H1 (cell line): ENCODE measurements around the gene CENATAC. TPM values are rescaled to one million over a fixed set of nuclear protein-coding genes. Genes with fewer than 3 reads are reported as not detected.

Experiments used
- CTCF ChIA-PET: fragments of 300-600 bp; sonication (Branson Sonifier 250); formaldehyde crosslinking; loops from one replicate; lab custom pipeline; 2021; ENCODE audit not compliant: partially characterized antibody; lab: Charles Lee
- POLR2A ChIA-PET: fragments of 300-600 bp; sonication (Branson Sonifier 250); formaldehyde crosslinking; loops from one replicate; lab custom pipeline; 2021; ENCODE audit warnings: inconsistent platforms; ENCODE audit not compliant: partially characterized antibody; lab: Charles Lee
- DNase-seq, 2 experiments: peaks; one replicate each; pipeline versions ENCODE4 v3.0.0 to v3.0.0-alpha.2; 2010 to 2022; ENCODE audit warnings: low spot score in 2 of 2, low read depth in 1 of 2, mixed read lengths in 1 of 2
- FAIRE-seq: peaks from 2 replicates; lab custom pipeline; 2011; peaks lifted over from hg19 to GRCh38; lab: Jason Lieb, UNC
- H2AFZ ChIP-seq: 2 replicates; pipeline ENCODE4 v1.8.1; 2012; ENCODE audit warnings: low read length, inconsistent platforms
- H2AK5ac ChIP-seq: 2 replicates; pipeline ENCODE4 v1.6.1; 2013; ENCODE audit warnings: low read depth, low read length
- H2BK120ac ChIP-seq: replicated peaks from 2 replicates; pipeline ENCODE3; 2013; ENCODE audit warnings: low read depth, low read length, inconsistent platforms
- H2BK12ac ChIP-seq: 2 replicates; pipeline ENCODE4 v1.6.1; 2013; ENCODE audit warnings: low read depth, low read length
- H2BK15ac ChIP-seq: 2 replicates; pipeline ENCODE4 v1.6.1; 2013; ENCODE audit warnings: low read length
- H2BK20ac ChIP-seq: 2 replicates; pipeline ENCODE4 v1.6.1; 2013; ENCODE audit warnings: low read length
- H2BK5ac ChIP-seq: 2 replicates; pipeline ENCODE4 v1.6.1; 2013; ENCODE audit warnings: low read depth, low read length
- H3K14ac ChIP-seq: 2 replicates; pipeline ENCODE4 v1.6.1; 2013; ENCODE audit warnings: inconsistent platforms; ENCODE audit not compliant: insufficient read length
- H3K18ac ChIP-seq: 2 replicates; pipeline ENCODE4 v1.6.1; 2013; ENCODE audit warnings: low read length; ENCODE audit errors: extremely low read depth
- H3K23ac ChIP-seq: 2 replicates; pipeline ENCODE4 v1.6.1; 2013; ENCODE audit warnings: inconsistent platforms; ENCODE audit not compliant: insufficient read length
- H3K23me2 ChIP-seq: 2 replicates; pipeline ENCODE4 v1.6.1; 2013; ENCODE audit warnings: low read depth, low read length
- H3K27ac ChIP-seq: 2 replicates; pipeline ENCODE4 v1.6.1; 2011; ENCODE audit warnings: low read depth, low read length, inconsistent platforms
- H3K27me3 ChIP-seq, 4 experiments: replicated peaks in 1 of 4; 1 replicate in 1 of 4; 2 replicates in 3 of 4; pipeline versions ENCODE4 v1.6.1 to v1.8.1; 2011 to 2013; ENCODE audit warnings: low read length in 3 of 4, mild to moderate bottlenecking in 3 of 4, inconsistent platforms in 2 of 4, mixed read lengths in 2 of 4, moderate library complexity in 1 of 4; ENCODE audit not compliant: control insufficient read depth in 3 of 4, insufficient read depth in 3 of 4; ENCODE audit errors: extremely low read depth in 1 of 4
- H3K36me3 ChIP-seq, 4 experiments: 2 replicates each; pipeline versions ENCODE4 v1.6.1 to v1.8.1; 2011 to 2013; ENCODE audit warnings: mild to moderate bottlenecking in 4 of 4, low read length in 3 of 4, moderate library complexity in 2 of 4, control low read depth in 1 of 4, inconsistent platforms in 1 of 4; ENCODE audit not compliant: insufficient read depth in 4 of 4, control insufficient read depth in 2 of 4
- H3K4ac ChIP-seq: replicated peaks from 2 replicates; pipeline ENCODE3; 2013; ENCODE audit warnings: low read length, low read depth, mixed read lengths, inconsistent platforms; ENCODE audit not compliant: insufficient read length
- H3K4me1 ChIP-seq, 4 experiments: replicated peaks in 1 of 4; 1 replicate in 1 of 4; 2 replicates in 3 of 4; pipeline versions ENCODE4 v1.6.1 to v1.8.1; 2011 to 2013; ENCODE audit warnings: low read length in 3 of 4, inconsistent platforms in 2 of 4, mixed read lengths in 1 of 4; ENCODE audit not compliant: insufficient read depth in 4 of 4, control insufficient read depth in 3 of 4
- H3K4me2 ChIP-seq, 2 experiments: 2 replicates each; pipeline versions ENCODE4 v1.6.1 to v1.8.1; 2011 to 2013; ENCODE audit warnings: low read depth in 2 of 2, low read length in 2 of 2, control low read depth in 1 of 2, inconsistent platforms in 1 of 2, mild to moderate bottlenecking in 1 of 2; ENCODE audit not compliant: insufficient read depth in 1 of 2
- H3K4me3 ChIP-seq, 4 experiments: fragments of 200-600, 300-600 bp in 1 of 4; sonication (generic), shearing (Covaris generic), sonication (Bioruptor Twin) in 1 of 4; 2 replicates each; pipeline versions ENCODE4 v1.5.1 to v1.8.1; 2011 to 2016; ENCODE audit warnings: low read length in 4 of 4, low read depth in 3 of 4, control low read depth in 2 of 4, inconsistent platforms in 2 of 4, mild to moderate bottlenecking in 2 of 4, mixed read lengths in 1 of 4, moderate library complexity in 1 of 4; ENCODE audit not compliant: insufficient read depth in 2 of 4; ENCODE audit errors: extremely low read depth in 1 of 4
- H3K56ac ChIP-seq: replicated peaks from 2 replicates; pipeline ENCODE3; 2013; ENCODE audit warnings: low read depth, mild to moderate bottlenecking, mixed read lengths, low read length, inconsistent platforms; ENCODE audit not compliant: insufficient read length
- H3K79me1 ChIP-seq: 2 replicates; pipeline ENCODE4 v1.6.1; 2013; ENCODE audit warnings: low read depth, low read length, control low read depth
- H3K79me2 ChIP-seq, 2 experiments: 2 replicates each; pipeline versions ENCODE4 v1.6.1 to v1.8.1; 2012 to 2013; ENCODE audit warnings: low read length in 2 of 2, mild to moderate bottlenecking in 2 of 2, inconsistent platforms in 1 of 2; ENCODE audit not compliant: insufficient read depth in 2 of 2, control insufficient read depth in 1 of 2
- H3K9ac ChIP-seq, 4 experiments: replicated peaks in 1 of 4; 1 replicate in 1 of 4; 2 replicates in 3 of 4; pipeline versions ENCODE4 v1.6.1 to v1.8.1; 2011 to 2013; ENCODE audit warnings: low read depth in 3 of 4, low read length in 3 of 4, control low read depth in 2 of 4, mild to moderate bottlenecking in 2 of 4, moderate library complexity in 2 of 4, inconsistent platforms in 1 of 4; ENCODE audit errors: extremely low read depth in 1 of 4
- H3K9me3 ChIP-seq, 2 experiments: 2 replicates each; pipeline versions ENCODE4 v1.6.1 to v1.8.1; 2012 to 2013; ENCODE audit warnings: mild to moderate bottlenecking in 2 of 2, moderate library complexity in 2 of 2, control low read depth in 1 of 2, inconsistent platforms in 1 of 2, low read depth in 1 of 2, low read length in 1 of 2, mixed read lengths in 1 of 2; ENCODE audit not compliant: insufficient read depth in 2 of 2
- H4K20me1 ChIP-seq, 2 experiments: replicated peaks in 1 of 2; 2 replicates each; pipeline versions ENCODE3 to v1.8.1; 2011 to 2013; ENCODE audit warnings: inconsistent platforms in 2 of 2, low read length in 2 of 2, mild to moderate bottlenecking in 1 of 2; ENCODE audit not compliant: insufficient read depth in 2 of 2, control insufficient read depth in 1 of 2
- H4K5ac ChIP-seq: 2 replicates; pipeline ENCODE4 v1.6.1; 2013; ENCODE audit warnings: low read length, low read depth, mixed read lengths, inconsistent platforms; ENCODE audit not compliant: insufficient read length
- H4K8ac ChIP-seq: 2 replicates; pipeline ENCODE4 v1.8.0; 2013; ENCODE audit warnings: mild to moderate bottlenecking, moderate library complexity, low read length, inconsistent platforms; ENCODE audit not compliant: insufficient read depth; ENCODE audit errors: extremely low read depth
- H4K91ac ChIP-seq: replicated peaks from 2 replicates; pipeline ENCODE3; 2013; ENCODE audit warnings: low read length, mixed read lengths, inconsistent platforms; ENCODE audit not compliant: insufficient read length
- BRCA1 ChIP-seq: IDR thresholded peaks from 2 replicates; pipeline ENCODE4 v1.6.1; 2012; ENCODE audit warnings: low read depth, low read length, improper control_type of control experiment
- CEBPB ChIP-seq: IDR thresholded peaks from 2 replicates; pipeline ENCODE4 v1.6.1; 2012; ENCODE audit warnings: low read depth, low read length
- EZH2 ChIP-seq: fragments of 200-600 bp; sonication (generic); IDR thresholded peaks from 2 replicates; pipeline ENCODE4 v1.7.1; 2012; ENCODE audit warnings: low read depth, mild to moderate bottlenecking, moderate library complexity, low read length, inconsistent platforms; ENCODE audit not compliant: severe bottlenecking
- NRF1 ChIP-seq: IDR thresholded peaks from 2 replicates; pipeline ENCODE4 v1.6.1; 2011; ENCODE audit warnings: mild to moderate bottlenecking, low read depth, low read length, improper control_type of control experiment
- SAP30 ChIP-seq: fragments of 300-600 bp; sonication (generic); IDR thresholded peaks from 2 replicates; pipeline ENCODE4 v1.7.1; 2012; ENCODE audit warnings: low read length, moderate library complexity, mild to moderate bottlenecking, inconsistent platforms; ENCODE audit not compliant: insufficient read depth, insufficient replicate concordance
- SP1 ChIP-seq: IDR thresholded peaks from 2 replicates; pipeline ENCODE4 v1.6.1; 2011; ENCODE audit warnings: low read depth, low read length
- SRF ChIP-seq: IDR thresholded peaks from 2 replicates; pipeline ENCODE4 v1.6.1; 2011; ENCODE audit warnings: mild to moderate bottlenecking, low read depth, low read length, moderate library complexity
- WGBS, 2 experiments: shearing (Covaris generic) in 1 of 2; methylation state at CpG; one replicate each; pipeline versions ENCODE4 v1.1.6 to v1.1.7; 2013 to 2015; ENCODE audit warnings: low lambda C conversion rate in 2 of 2, mixed read lengths in 2 of 2, inconsistent platforms in 1 of 2, low coverage in 1 of 2, missing lambda C conversion rate in 1 of 2; ENCODE audit not compliant: insufficient replicate concordance in 2 of 2, insufficient coverage in 1 of 2, insufficient read length in 1 of 2; ENCODE audit errors: extremely low coverage in 1 of 2, missing lambda C conversion rate in 1 of 2; 5-methylcytosine and 5-hydroxymethylcytosine counted together
- polyA plus RNA-seq, 7 experiments: library from polyadenylated mRNA; depleted of rRNA in 3 of 7; stranded (reverse) in 5 of 7; unstranded in 2 of 7; fragments of >200 nt in 5 of 7; fragments of 200-250 nt in 2 of 7; gene quantifications; 1 replicate in 5 of 7; 2 replicates in 1 of 7; 4 replicates in 1 of 7; pipeline versions ENCODE4 v1.2.1 to v1.2.3, GENCODE V29; 2011 to 2013; ENCODE audit warnings: missing spikeins in 2 of 7, mixed read lengths in 2 of 7
- total RNA-seq: library from RNA; stranded (reverse); fragmentation: NEBNext Ultra II Directional; extraction: Animal tissue kit (Norgen Biotek cat#: 25700); gene quantifications from 2 replicates; pipeline ENCODE4 v1.2.1, GENCODE V29; 2021
- TF ChIP-seq, protein P1 (sequence below): IDR thresholded peaks from 2 replicates; pipeline ENCODE4 v1.6.1; 2012; ENCODE audit warnings: inconsistent platforms
- TF ChIP-seq, protein P2 (sequence below): IDR thresholded peaks from 2 replicates; pipeline ENCODE4 v1.6.1; 2012; ENCODE audit warnings: inconsistent platforms

CENATAC gene
- total and polyA plus RNA-seq, 2 of the 8 experiments (the other 6 are each of a cell fraction or from before 2014, with no cell fraction given) = 22.7 to 36.4 TPM

DNA sequence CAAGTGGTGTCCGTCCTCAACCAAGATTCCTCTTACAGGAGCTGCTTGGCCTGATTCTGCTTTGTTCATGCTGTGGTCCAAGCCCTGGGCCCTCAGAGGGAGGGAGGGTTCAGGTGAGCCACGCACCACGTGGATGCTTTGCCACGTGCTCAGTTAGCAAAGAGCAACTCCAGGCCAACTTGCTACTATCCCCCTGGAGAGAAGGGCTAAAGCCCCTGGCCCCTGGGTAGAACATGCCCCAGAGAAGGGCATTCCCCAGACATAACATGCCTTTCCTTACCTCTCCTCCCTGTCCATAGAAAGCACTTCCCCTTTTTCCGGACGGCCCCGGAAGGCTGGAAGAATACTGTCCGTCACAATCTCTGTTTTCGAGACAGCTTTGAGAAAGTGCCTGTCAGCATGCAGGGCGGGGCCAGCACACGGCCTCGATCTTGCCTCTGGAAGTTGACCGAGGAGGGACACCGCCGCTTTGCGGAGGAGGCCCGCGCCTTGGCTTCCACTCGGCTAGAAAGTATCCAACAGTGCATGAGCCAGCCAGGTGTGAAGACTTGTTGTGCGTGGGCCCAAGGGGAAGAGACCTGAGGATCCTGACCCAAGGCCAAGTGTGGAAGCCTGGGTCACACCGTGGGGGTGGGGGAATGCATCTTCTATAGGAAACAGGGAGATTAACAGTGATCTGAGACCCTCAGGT lies 17.6 kb upstream of the CENATAC start:
- Histone ChIP-seq H3K79me2 (no peaks in the 10 kb centered on the region), H4K91ac (no peak overlapping the region), H3K79me1 (no peaks in the 10 kb centered on the region), H3K4me2 (peak overlapping the region; percentile 35 to 37), H2BK20ac (peak overlapping the region; percentile 52), H2BK5ac (peak overlapping the region; percentile 62; the same call in 1 of the 2 replicates), H3K56ac (no peak overlapping the region), H4K8ac (no peak overlapping the region), H2BK15ac (peak overlapping the region; percentile 99), H4K5ac (no peak overlapping the region), H3K4me1 (peaks cover 0 to 18% (median 10%) of the 10 kb centered on the region in 4 experiments; a peak in 5 of 7 replicates), H3K23ac (no peak overlapping the region), H3K9ac (no peak overlapping the region), H2BK12ac (peak overlapping the region; percentile 97), H3K23me2 (no peaks in the 10 kb centered on the region; the same call in 1 of the 2 replicates), H3K14ac (no peak overlapping the region), H2AK5ac (peak overlapping the region; percentile 4; the same call in 1 of the 2 replicates), H3K27me3 (peaks cover 0 to 5% (median 0%) of the 10 kb centered on the region in 4 experiments; a peak in 1 of 7 replicates), H3K18ac (peak overlapping the region; percentile 60; the same call in 1 of the 2 replicates), H4K20me1 (no peaks in the 10 kb centered on the region), H2AFZ (peak overlapping the region; percentile 51; the same call in 1 of the 2 replicates), H3K4ac (no peak overlapping the region), H3K36me3 (no peaks in the 10 kb centered on the region), H3K4me3 (peak overlapping the region in 1 of 4 experiments; percentile 1; a peak in 1 of 8 replicates), H3K9me3 (no peaks in the 10 kb centered on the region), H3K27ac (no peak overlapping the region), H2BK120ac (no peak overlapping the region)
- no peak for FAIRE-seq
- 42% methylated on average over 21 of the region's 21 CpGs; no CpG with 5 or more reads in 1 of the 2 experiments for WGBS, 2 experiments
- POLR2A ChIA-PET = interaction anchor here (1.0 to 1.8 kb wide), 5 partner anchors 9 to 51 kb away, joined by 3 to 5 read pairs (median 3); partner anchors contain the start of gene SLC37A4
- peak in 1 of 2 experiments; percentile 59 for DNase-seq
- CTCF ChIA-PET = interaction anchor here (0.9 to 1.2 kb wide), 3 partner anchors 9 to 384 kb away, joined by 3 to 5 read pairs (median 4); no protein-coding TSS in a partner anchor
- TF ChIP-seq, protein P1, sequence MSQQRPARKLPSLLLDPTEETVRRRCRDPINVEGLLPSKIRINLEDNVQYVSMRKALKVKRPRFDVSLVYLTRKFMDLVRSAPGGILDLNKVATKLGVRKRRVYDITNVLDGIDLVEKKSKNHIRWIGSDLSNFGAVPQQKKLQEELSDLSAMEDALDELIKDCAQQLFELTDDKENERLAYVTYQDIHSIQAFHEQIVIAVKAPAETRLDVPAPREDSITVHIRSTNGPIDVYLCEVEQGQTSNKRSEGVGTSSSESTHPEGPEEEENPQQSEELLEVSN = peak; percentile 32; the same call in 1 of the 2 replicates
- TF ChIP-seq SP1 (no peak), EZH2 (no peak), SAP30 (no peak), SRF (no peak), CEBPB (no peak), NRF1 (no peak), BRCA1 (no peak)
- TF ChIP-seq, protein P2, sequence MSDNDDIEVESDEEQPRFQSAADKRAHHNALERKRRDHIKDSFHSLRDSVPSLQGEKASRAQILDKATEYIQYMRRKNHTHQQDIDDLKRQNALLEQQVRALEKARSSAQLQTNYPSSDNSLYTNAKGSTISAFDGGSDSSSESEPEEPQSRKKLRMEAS = peak; percentile 81
